GM21381 (cell line): Measurements from ENCODE around the gene FUNDC2.

ENCODE experiments used
- ATAC-seq: cut with Tn5 transposase; IDR thresholded peaks from one replicate; pipeline ENCODE4 v1.9.1; 2021; ENCODE audit warnings: mild to moderate bottlenecking, moderate library complexity; ENCODE audit not compliant: unreplicated experiment

Gene FUNDC2

GRCh38 chrX:155069414-155069813 lies 42.8 kb downstream of the FUNDC2 start:
- ATAC-seq, result no peak

GRCh38 chrX:155070038-155070437 lies 43.4 kb downstream of the FUNDC2 start:
- no peak for ATAC-seq

GRCh38 chrX:155070663-155070974 lies 44.0 kb downstream of the FUNDC2 start:
- peak; percentile 18 for ATAC-seq

- peak; percentile 87 for ATAC-seq
Observed at GRCh38 chrX:155070975-155071693, 44.5 kb downstream of the FUNDC2 start, which contains the start of the genes BRCC3, CMC4 and MTCP1. Gene BRCC3, plus strand, starts transcription at chrX:155071508. Its CDS starts 20 bp downstream, at chrX:155071528. Gene CMC4, minus strand, starts transcription at chrX:155071136. Its CDS starts 7,113 bp downstream, at chrX:155064023. Gene MTCP1, minus strand, starts transcription at chrX:155071136. Its CDS starts 5,126 bp downstream, at chrX:155066010.

GRCh38 chrX:155071694-155072280 lies 45.1 kb downstream of the FUNDC2 start:
- ATAC-seq, result no peak

GRCh38 chrX:155086202-155086840 lies 59.7 kb downstream of the FUNDC2 start:
- ATAC-seq, result no peak

GRCh38 chrX:155086961-155087735 lies 60.5 kb downstream of the FUNDC2 start:
- no peak for ATAC-seq

- no peak for ATAC-seq
Observed at GRCh38 chrX:155094468-155095061, 67.9 kb downstream of the FUNDC2 start.

- ATAC-seq, result no peak
Observed at GRCh38 chrX:155105919-155106318, 79.3 kb downstream of the FUNDC2 start.

GRCh38 chrX:155108427-155108826 lies 81.8 kb downstream of the FUNDC2 start:
- no peak for ATAC-seq
